Measurements from ENCODE around the gene MAP4K4. TPM values are rescaled to one million over a fixed set of nuclear protein-coding genes. Genes with fewer than 3 reads are reported as not detected.
A peak's percentile ranks its signal among the peaks of the same experiment; 100 is the strongest.

The MAP4K4 gene
- total RNA-seq, 1 experiment from 2014 or later: 132 TPM

DNA sequence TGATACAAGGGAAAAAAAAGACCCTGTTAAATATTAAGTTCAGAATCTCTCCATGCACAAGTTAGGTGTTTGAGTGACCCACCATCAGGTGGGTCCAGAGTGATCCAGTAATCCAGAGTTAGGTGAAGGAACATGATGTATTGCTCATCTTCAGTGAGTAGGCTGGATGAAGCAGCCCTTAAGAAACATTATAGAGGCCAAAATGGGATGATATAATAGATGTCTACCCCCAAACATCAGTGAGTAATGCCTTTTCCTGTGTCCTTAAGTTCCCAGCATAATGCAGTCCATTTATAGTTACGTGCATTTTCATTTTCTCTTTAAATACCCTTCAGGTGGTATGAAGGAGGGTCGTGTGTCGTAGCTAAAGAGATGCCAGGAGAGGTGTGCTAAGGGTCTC lies 89.6 kb downstream of the MAP4K4 start:
- Histone ChIP-seq H3K79me1 (ENCODE audit: insufficient read depth, low read depth, low read length, poor library complexity, severe bottlenecking) (peaks cover 4% of the 10 kb centered on the region), H3K4me1 (ENCODE audit: insufficient read depth, low read length) (peaks cover 6% of the 10 kb centered on the region; the same call in 1 of the 2 replicates), H3K9ac (ENCODE audit: extremely low read depth, insufficient read length, low read length) (no peak overlapping the region), H4K91ac (ENCODE audit: insufficient read length, low read depth, low read length) (no peak overlapping the region), H3K4me2 (ENCODE audit: insufficient read depth, insufficient read length, low read length) (no peak overlapping the region), H3K79me2 (ENCODE audit: insufficient read depth, low read length) (peaks cover 28% of the 10 kb centered on the region; the same call in 1 of the 2 replicates), H3K14ac (ENCODE audit: insufficient read depth, low read length) (no peak overlapping the region), H2AK5ac (ENCODE audit: insufficient read length, low read length) (no peak overlapping the region), H2AFZ (ENCODE audit: low read length) (no peak overlapping the region), H2BK12ac (ENCODE audit: insufficient read length, low read depth, low read length) (no peak overlapping the region), H3K4ac (ENCODE audit: low read depth, low read length) (no peak overlapping the region), H2BK20ac (ENCODE audit: low read depth, low read length, poor library complexity, severe bottlenecking) (no peak overlapping the region), H3K27me3 (ENCODE audit: insufficient read depth, low read length) (no peaks in the 10 kb centered on the region), H3K23me2 (ENCODE audit: insufficient read length, low read depth, low read length, poor library complexity, severe bottlenecking) (no peaks in the 10 kb centered on the region), H2BK5ac (ENCODE audit: insufficient read length, low read length) (no peak overlapping the region), H3K18ac (ENCODE audit: insufficient read length, low read depth, low read length) (no peak overlapping the region), H4K5ac (ENCODE audit: insufficient read length, low read depth, low read length) (no peak overlapping the region), H3K27ac (ENCODE audit: insufficient read length, low read depth, low read length) (no peak overlapping the region), H2BK15ac (ENCODE audit: low read depth, low read length) (no peak overlapping the region), H3K23ac (ENCODE audit: insufficient read length, low read depth, low read length) (no peak overlapping the region), H4K20me1 (ENCODE audit: control insufficient read depth, insufficient read depth, insufficient read length) (no peaks in the 10 kb centered on the region), H4K8ac (replicated peaks; ENCODE audit: insufficient read length, low read depth, low read length) (no peak overlapping the region), H3K9me3 (ENCODE audit: control insufficient read depth, low read depth, low read length) (no peaks in the 10 kb centered on the region), H3K56ac (ENCODE audit: insufficient read length, low read depth, low read length) (no peak overlapping the region), H3T11ph (ENCODE audit: low read length) (no peak overlapping the region), H2BK120ac (ENCODE audit: low read depth, low read length, poor library complexity, severe bottlenecking) (no peak overlapping the region)
- DNase-seq: no peak
- Mint-ChIP-seq H3K9me3 (no peaks in the 10 kb centered on the region), H3K4me1 (peaks cover 12 to 23% of the 10 kb centered on the region in 2 experiments), H3K4me3 (no peak overlapping the region), H3K27ac (peak overlapping the region in 1 of 3 experiments; percentile 40; a peak in 2 of 7 replicates), H3K36me3 (ENCODE audit: insufficient read depth in 1 of 3, low read depth in 3 of 3) (peaks cover 0 to 13% (median 9%) of the 10 kb centered on the region in 3 experiments; a peak in 5 of 7 replicates), H3K27me3 (ENCODE audit: low read depth) (no peaks in the 10 kb centered on the region)
- TF ChIP-seq, protein P1, sequence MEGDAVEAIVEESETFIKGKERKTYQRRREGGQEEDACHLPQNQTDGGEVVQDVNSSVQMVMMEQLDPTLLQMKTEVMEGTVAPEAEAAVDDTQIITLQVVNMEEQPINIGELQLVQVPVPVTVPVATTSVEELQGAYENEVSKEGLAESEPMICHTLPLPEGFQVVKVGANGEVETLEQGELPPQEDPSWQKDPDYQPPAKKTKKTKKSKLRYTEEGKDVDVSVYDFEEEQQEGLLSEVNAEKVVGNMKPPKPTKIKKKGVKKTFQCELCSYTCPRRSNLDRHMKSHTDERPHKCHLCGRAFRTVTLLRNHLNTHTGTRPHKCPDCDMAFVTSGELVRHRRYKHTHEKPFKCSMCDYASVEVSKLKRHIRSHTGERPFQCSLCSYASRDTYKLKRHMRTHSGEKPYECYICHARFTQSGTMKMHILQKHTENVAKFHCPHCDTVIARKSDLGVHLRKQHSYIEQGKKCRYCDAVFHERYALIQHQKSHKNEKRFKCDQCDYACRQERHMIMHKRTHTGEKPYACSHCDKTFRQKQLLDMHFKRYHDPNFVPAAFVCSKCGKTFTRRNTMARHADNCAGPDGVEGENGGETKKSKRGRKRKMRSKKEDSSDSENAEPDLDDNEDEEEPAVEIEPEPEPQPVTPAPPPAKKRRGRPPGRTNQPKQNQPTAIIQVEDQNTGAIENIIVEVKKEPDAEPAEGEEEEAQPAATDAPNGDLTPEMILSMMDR (conservative IDR thresholded peaks at IDR 0.05): no peak
- no CpG with 5 or more reads among the region's 3 CpGs for WGBS (ENCODE audit: extremely low coverage, insufficient read length, low lambda C conversion rate)

Measured in H9 (cell line).